Hepatocyte (in vitro differentiated cells): ENCODE data around the gene AGAP2. TPM values are rescaled to one million over a fixed set of nuclear protein-coding genes. Genes with fewer than 3 reads are reported as not detected.

ENCODE experiments used
- DNase-seq: peaks from one replicate; pipeline ENCODE4 v3.0.0-alpha.2; 2016; ENCODE audit warnings: low spot score
- H2AFZ ChIP-seq: fragments of 200-600 bp; sonication (generic); 2 replicates; pipeline ENCODE4 v1.6.0; 2016; ENCODE audit warnings: antibody characterized with exemption, mild to moderate bottlenecking
- H3K27ac ChIP-seq: fragments of 200-600 bp; sonication (generic); 2 replicates; pipeline ENCODE4 v1.5.1; 2016; ENCODE audit warnings: mild to moderate bottlenecking
- H3K27me3 ChIP-seq: fragments of 200-600 bp; sonication (generic); 2 replicates; pipeline ENCODE4 v1.6.1; 2016
- H3K36me3 ChIP-seq: fragments of 200-600 bp; sonication (generic); replicated peaks from 2 replicates; pipeline ENCODE4 v1.5.1; 2016; ENCODE audit warnings: low read depth; ENCODE audit not compliant: insufficient read depth
- H3K4me1 ChIP-seq: fragments of 200-600 bp; sonication (generic); 2 replicates; pipeline ENCODE4 v1.5.1; 2016; ENCODE audit warnings: mild to moderate bottlenecking, moderate library complexity; ENCODE audit not compliant: insufficient read depth
- H3K4me2 ChIP-seq: fragments of 200-600 bp; sonication (generic); 2 replicates; pipeline ENCODE4 v1.6.0; 2016
- H3K4me3 ChIP-seq: fragments of 200-600 bp; sonication (generic); 2 replicates; pipeline ENCODE4 v1.5.1; 2016; ENCODE audit warnings: mild to moderate bottlenecking
- H3K79me2 ChIP-seq: fragments of 200-600 bp; sonication (generic); 2 replicates; pipeline ENCODE4 v1.6.0; 2017; ENCODE audit warnings: mild to moderate bottlenecking
- H3K9me2 ChIP-seq: fragments of 200-600 bp; sonication (generic); replicated peaks from 2 replicates; pipeline ENCODE4 v1.6.0; 2017; ENCODE audit warnings: mild to moderate bottlenecking; ENCODE audit not compliant: insufficient read depth
- H3K9me3 ChIP-seq: fragments of 200-600 bp; sonication (generic); 2 replicates; pipeline ENCODE4 v1.5.1; 2016; ENCODE audit warnings: low read depth, mild to moderate bottlenecking
- H4K20me1 ChIP-seq: fragments of 200-600 bp; sonication (generic); 2 replicates; pipeline ENCODE4 v1.6.0; 2016; ENCODE audit warnings: mild to moderate bottlenecking; ENCODE audit not compliant: insufficient read depth, poor library complexity, severe bottlenecking
- CTCF ChIP-seq: fragments of 200-600 bp; sonication (generic); IDR thresholded peaks from 2 replicates; pipeline ENCODE4 v1.5.1; 2016; ENCODE audit warnings: antibody characterized with exemption, mild to moderate bottlenecking; ENCODE audit not compliant: poor library complexity
- EZH2 ChIP-seq: fragments of 200-600 bp; sonication (generic); IDR thresholded peaks from 2 replicates; pipeline ENCODE4 v1.6.1; 2016; ENCODE audit warnings: antibody characterized with exemption, mild to moderate bottlenecking, borderline replicate concordance
- EZH2phosphoT487 ChIP-seq: fragments of 200-600 bp; sonication (generic); IDR thresholded peaks from one replicate; pipeline ENCODE4 v1.6.1; 2018; ENCODE audit warnings: antibody characterized with exemption, mild to moderate bottlenecking, low read depth, moderate library complexity; ENCODE audit not compliant: unreplicated experiment, severe bottlenecking
- WGBS: methylation state at CpG from one replicate; pipeline ENCODE4 v1.1.6; 2016; ENCODE audit warnings: low lambda C conversion rate; ENCODE audit errors: missing lambda C conversion rate; 5-methylcytosine and 5-hydroxymethylcytosine counted together
- polyA plus RNA-seq: library from polyadenylated mRNA; unstranded; fragments of >200 nt; fragmentation: Nextera tagmentation; extraction: Ambion mirVana; gene quantifications from 2 replicates; pipeline ENCODE4 v1.2.1, GENCODE V29; 2016
- total RNA-seq: library from RNA; depleted of rRNA; stranded (reverse); fragments of >200 nt; gene quantifications from 2 replicates; pipeline ENCODE4 v1.2.3, GENCODE V29; 2014

AGAP2 gene
- total and polyA plus RNA-seq, 2 experiments from 2014 or later = 0.04 to 0.33 TPM

GRCh38 chr12:57693317-57693658 is 45.3 kb downstream of the AGAP2 start:
- WGBS = 63% methylated on average over 10 of the region's 10 CpGs
- Histone ChIP-seq H3K9me3 (no peaks in the 10 kb centered on the region), H3K27me3 (peaks cover 2% of the 10 kb centered on the region), H3K4me2 (peak overlapping the region; percentile 57), H2AFZ (no peak overlapping the region), H3K4me3 (no peak overlapping the region), H4K20me1 (no peaks in the 10 kb centered on the region), H3K9me2 (no peaks in the 10 kb centered on the region), H3K36me3 (no peaks in the 10 kb centered on the region), H3K27ac (no peak overlapping the region), H3K4me1 (peaks cover 7% of the 10 kb centered on the region), H3K79me2 (peaks cover 12% of the 10 kb centered on the region)
- DNase-seq = no peak
- TF ChIP-seq EZH2 = no peak
- TF ChIP-seq CTCF = no peak
- TF ChIP-seq EZH2phosphoT487 = no peak

- no peaks in the 10 kb centered on the region for H3K36me3 ChIP-seq
- no peaks in the 10 kb centered on the region for H3K9me3 ChIP-seq
- no peaks in the 10 kb centered on the region for H4K20me1 ChIP-seq
- peaks cover 7% of the 10 kb centered on the region for H3K4me1 ChIP-seq
- H3K4me3 ChIP-seq = no peak overlapping the region
- peaks cover 12% of the 10 kb centered on the region for H3K79me2 ChIP-seq
- H3K4me2 ChIP-seq = no peak overlapping the region
- TF ChIP-seq EZH2phosphoT487 (no peak), EZH2 (no peak), CTCF (no peak)
- no peak overlapping the region for H3K27ac ChIP-seq
- H3K9me2 ChIP-seq = no peaks in the 10 kb centered on the region
- WGBS = 91% methylated on average over 15 of the region's 15 CpGs
- no peak for DNase-seq
- peaks cover 2% of the 10 kb centered on the region for H3K27me3 ChIP-seq
- no peak overlapping the region for H2AFZ ChIP-seq
Measured at GRCh38 chr12:57692500-57692899, 46.0 kb downstream of the AGAP2 start.

- Histone ChIP-seq H3K4me3 (no peak overlapping the region), H3K4me1 (no peaks in the 10 kb centered on the region), H2AFZ (no peak overlapping the region), H3K27ac (no peak overlapping the region), H3K4me2 (no peak overlapping the region), H3K27me3 (peaks cover 16% of the 10 kb centered on the region), H3K9me2 (no peaks in the 10 kb centered on the region), H3K36me3 (no peaks in the 10 kb centered on the region), H3K79me2 (no peaks in the 10 kb centered on the region), H3K9me3 (no peaks in the 10 kb centered on the region), H4K20me1 (no peaks in the 10 kb centered on the region)
- TF ChIP-seq EZH2 = no peak
- TF ChIP-seq EZH2phosphoT487 = no peak
- no peak for TF ChIP-seq CTCF
- DNase-seq = no peak
- WGBS = 76% methylated on average over 2 of the region's 2 CpGs
Measured at GRCh38 chr12:57688931-57689330, 49.6 kb downstream of the AGAP2 start.

- H3K4me3 ChIP-seq = no peak overlapping the region
Measured at GRCh38 chr12:57687862-57688261, 50.7 kb downstream of the AGAP2 start.

More at GRCh38 chr12:57687862-57688261, 50.7 kb downstream of the AGAP2 start:
- no peaks in the 10 kb centered on the region for H3K4me1 ChIP-seq
- no peaks in the 10 kb centered on the region for H3K9me2 ChIP-seq
- no peaks in the 10 kb centered on the region for H3K79me2 ChIP-seq
- no peaks in the 10 kb centered on the region for H3K9me3 ChIP-seq
- no peak overlapping the region for H3K4me2 ChIP-seq
- no peaks in the 10 kb centered on the region for H3K36me3 ChIP-seq
- H3K27ac ChIP-seq = no peak overlapping the region
- H2AFZ ChIP-seq = no peak overlapping the region
- TF ChIP-seq EZH2phosphoT487 (no peak), CTCF (no peak), EZH2 (no peak)
- H4K20me1 ChIP-seq = no peaks in the 10 kb centered on the region
- WGBS = 66% methylated on average over 4 of the region's 4 CpGs
- no peak for DNase-seq
- H3K27me3 ChIP-seq = peaks cover 16% of the 10 kb centered on the region
